GM18867 (cell line): Measurements from ENCODE around the gene DNAJC3.
"Not testable (repeated sequence)": the region's sequence is repeated elsewhere in the genome, so short reads cannot be mapped to it uniquely, and the experiment has no call there.

Experiments used
- ATAC-seq: cut with Tn5 transposase; IDR thresholded peaks from one replicate; pipeline ENCODE4 v1.9.1; 2021; ENCODE audit warnings: mild to moderate bottlenecking, moderate library complexity; ENCODE audit not compliant: unreplicated experiment

The DNAJC3 gene

DNA sequence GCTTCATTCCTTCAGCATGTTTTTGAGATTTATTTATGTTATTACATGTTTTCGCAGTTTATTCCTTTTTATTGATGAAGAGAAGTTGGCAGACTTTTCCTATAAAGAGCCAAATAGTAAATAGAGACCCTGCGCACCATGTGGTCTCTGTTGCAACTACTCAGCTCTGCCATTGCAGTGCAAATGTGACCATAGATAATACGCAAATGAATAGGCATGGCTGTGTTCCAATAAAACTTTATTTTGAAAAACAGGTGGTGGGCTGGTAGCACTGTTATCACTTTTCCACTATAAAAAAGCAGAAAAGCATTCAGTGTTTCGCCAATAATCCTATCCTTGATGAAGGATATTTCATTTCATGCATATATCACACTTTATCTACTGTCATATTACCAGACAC, 95.0 kb downstream of the DNAJC3 start:
- ATAC-seq = no peak

DNA sequence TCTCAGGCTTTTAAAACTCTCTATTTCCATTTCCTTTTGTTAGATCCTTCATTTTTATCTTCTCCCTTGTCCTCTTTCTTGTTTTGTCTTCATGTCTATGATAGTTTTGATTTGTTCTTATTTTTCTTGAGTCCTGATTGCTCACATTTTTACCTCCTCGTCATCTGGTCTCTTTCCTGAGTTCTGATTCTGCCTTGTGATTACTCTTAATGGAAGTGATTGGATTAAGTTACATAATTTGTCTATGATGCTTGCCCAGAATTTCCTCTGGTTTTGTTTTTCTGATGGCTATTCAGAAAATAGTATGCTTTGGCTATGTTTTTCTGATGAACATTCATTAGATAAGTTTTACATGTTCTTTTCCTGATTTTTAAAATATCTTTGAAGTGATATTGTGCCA, 102.6 kb downstream of the DNAJC3 start:
- no peak for ATAC-seq

DNA sequence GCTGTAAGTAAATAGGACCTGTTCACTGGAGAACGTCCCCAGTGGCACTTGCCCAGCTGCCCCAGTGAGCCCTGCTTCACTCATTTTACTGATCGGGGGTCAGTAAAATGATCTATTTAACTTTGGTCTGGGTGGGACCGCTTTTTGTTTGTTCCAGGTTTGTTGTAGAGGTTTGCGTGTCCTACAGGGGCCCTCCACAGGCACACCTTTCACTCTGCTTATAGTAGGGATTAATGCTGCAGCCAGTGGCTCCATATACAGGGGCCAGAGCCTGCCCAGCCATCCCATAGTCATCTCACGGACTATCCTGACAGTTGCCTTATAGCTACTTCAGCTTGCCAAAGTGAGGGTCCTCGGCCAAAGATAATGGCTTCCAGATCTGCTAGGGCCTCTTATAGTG, 104.1 kb downstream of the DNAJC3 start:
- ATAC-seq = no peak

DNA sequence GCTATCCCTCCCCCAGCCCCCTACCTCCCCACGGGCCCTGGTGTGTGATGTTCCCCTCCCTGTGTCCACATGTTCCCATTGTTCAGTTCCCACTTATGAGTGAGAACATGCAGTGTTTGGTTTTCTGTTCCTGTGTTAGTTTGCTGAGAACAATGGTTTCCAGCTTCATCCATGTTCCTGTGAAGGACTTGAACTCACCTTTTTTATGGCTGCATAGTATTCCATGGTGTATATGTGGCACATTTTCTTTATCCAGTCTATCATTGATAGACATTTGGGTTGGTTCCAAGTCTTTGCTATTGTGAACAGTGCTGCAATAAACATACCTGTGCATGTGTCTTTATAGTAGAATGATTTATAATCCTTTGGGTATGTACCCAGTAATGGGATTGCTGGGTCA, 105.0 kb downstream of the DNAJC3 start:
- not testable (repeated sequence) for ATAC-seq

DNA sequence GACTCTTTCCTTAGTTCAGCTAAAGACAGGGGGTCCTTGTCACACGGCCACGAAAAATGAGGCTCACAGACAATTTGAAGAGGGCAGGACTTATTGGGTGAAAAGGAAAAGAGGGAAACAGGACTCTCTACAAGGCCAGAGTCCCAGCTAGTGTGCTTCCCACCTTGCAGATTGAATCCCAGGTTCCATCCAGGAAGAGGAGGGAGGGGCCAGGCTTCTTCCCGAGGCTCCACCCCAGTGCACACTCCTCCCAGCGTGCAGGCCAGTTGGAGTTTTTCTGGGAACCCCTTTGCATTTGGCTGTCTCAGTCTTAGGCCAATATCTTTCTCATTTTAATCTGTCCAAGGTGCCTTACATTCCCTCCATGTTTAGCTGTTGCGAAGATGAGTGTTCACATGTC, 106.8 kb downstream of the DNAJC3 start:
- ATAC-seq = no peak

DNA sequence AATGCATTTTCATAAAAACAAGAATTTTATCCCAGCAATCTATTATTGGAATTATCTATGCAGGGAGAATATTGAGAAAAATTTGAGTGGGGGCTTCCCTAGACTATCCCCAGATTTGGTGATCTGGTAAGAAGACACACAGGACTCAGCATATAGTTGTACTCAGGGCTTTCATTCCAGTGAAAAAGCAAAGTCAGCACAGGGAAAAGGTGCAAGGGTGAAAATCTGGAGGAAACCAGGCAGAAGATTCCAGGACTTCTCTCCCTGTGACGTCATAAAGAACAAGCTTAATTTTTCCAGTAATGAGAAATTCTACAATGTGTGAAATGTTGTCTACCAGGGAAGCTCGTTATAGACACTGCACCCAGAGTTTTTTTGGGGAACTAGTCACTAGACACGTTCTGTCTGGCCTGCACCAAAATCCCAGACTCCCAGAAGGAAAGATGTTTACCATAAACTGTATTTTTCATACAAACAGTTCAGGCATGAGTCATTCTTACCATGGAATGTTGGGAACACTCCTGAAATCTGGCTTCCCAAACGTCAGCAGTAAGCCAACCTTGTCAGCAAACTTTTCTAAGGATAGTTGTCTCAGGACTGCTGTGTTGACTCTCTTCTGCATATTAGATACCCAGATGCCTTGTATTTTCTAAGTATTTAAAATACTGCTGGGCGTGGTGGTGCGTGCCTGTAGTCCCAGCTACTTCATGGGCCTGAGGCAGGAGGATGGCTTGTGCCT, 107.4 kb downstream of the DNAJC3 start:
- ATAC-seq = no peak

DNA sequence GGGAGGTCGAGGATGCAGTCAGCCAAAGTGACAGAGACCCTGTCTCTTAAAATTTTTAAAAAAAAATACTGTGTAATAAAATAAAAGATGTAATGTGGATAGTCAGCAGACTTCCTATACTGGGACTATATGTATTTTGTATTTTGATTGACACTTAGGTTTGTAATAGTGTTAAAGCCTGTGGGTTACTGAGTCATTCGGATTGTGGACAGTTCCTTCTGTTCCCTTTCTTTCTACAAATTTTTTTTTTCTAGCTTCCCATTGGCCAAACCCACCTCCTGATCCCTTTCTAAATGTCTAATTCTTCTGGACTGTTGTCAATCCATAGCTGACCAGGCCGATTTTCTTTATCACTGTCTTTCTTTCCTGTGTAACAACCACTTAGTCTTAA, 108.0 kb downstream of the DNAJC3 start:
- ATAC-seq = no peak

DNA sequence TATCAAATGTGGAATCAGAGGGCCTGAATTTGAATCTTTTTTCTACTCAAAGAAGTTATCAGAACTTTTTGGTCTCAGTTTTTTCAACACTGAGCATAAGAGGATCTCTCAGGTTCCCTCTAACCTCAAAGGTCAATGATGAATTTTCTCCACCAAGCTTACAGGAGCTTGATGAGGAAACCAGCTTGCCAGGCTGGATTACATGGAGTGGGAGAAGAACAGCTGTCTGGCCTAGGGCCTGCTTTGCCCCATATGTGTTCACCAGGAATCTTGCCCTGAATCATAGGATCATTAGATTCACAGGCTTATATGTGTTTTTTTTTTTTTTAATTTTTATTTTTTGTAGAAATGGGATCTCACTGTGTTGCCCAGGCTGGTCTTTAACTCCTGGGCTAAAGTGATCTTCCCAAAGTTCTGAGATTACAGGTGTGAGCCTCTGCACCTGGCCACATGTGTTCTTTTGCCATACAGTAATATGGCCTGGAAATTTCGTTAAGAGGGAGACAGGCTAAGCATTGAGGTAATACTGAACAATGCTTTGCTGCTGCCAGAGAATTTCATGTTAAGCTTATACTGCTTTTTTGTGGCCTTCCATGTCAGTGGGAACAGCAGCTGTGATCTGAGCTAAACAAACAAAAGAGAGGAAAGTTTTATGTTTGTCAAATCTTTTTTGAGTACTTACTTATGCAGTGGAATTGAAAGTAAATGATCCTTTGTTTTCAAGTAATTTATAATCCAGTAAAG, 110.6 kb downstream of the DNAJC3 start:
- ATAC-seq = no peak

DNA sequence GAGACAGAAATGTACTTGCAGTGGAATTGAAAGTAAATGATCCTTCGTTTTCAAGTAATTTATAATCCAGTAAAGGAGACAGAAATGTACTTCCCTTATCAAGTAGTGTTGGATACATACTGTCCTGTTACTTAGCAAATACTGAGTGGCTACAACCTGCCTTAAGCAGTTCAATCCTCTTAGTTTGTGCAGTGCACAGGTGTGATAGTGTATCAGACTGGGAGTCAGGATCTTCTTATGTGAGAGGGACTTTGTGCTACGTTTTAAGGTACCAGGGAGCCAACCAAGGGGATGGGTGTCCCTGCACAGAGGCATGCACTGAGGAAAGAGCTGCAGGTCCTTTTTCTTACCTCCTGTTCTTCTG, 111.1 kb downstream of the DNAJC3 start:
- ATAC-seq = no peak

DNA sequence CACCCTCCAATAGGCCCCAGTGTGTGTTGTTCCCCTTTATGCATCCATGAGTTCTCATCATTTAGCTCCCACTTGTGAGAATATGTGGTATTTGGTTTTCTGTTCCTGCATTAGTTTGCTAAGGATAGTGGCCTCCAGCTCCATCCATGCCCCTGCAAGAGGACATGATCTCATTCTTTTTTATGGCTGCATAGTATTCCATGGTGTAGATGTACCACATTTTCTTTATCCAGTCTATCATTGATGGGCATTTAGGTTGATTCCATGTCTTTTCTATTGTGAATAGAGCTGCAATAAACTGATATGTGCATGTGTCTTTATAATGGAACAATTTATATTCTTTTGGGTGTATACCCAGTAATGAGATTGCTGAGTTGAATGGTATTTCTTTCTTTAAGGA, 112.4 kb downstream of the DNAJC3 start:
- not testable (repeated sequence) for ATAC-seq

DNA sequence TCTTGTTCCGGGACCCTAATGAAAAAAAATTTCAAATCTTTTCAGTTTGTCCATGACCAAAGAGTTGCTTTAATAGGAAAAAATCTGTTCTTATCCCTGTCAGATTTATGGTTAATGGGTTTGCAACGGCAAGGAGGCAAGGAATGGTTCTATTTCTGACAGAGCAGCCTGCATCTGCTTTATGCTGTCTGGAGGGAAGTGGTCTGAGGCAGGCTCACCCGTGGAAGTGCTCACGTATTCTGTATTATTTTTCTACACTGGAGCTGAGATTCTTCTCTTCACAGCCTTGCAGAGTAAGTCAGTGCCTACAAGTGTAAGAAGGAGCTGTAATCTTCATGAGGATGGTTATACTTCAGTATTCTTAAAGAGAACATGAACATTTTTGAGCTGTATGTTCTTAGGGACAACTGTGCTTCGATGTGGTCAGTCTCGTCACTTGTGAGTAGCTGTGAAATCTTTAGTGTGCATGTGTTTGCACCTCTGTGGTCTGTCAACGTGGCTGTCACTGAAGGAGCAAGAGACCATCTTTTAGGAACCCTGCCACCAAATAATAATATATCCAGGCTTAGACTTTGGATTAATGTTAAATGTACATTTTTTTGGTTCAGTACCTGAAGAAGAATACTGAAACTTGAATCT, 114.3 kb downstream of the DNAJC3 start:
- ATAC-seq = no peak

DNA sequence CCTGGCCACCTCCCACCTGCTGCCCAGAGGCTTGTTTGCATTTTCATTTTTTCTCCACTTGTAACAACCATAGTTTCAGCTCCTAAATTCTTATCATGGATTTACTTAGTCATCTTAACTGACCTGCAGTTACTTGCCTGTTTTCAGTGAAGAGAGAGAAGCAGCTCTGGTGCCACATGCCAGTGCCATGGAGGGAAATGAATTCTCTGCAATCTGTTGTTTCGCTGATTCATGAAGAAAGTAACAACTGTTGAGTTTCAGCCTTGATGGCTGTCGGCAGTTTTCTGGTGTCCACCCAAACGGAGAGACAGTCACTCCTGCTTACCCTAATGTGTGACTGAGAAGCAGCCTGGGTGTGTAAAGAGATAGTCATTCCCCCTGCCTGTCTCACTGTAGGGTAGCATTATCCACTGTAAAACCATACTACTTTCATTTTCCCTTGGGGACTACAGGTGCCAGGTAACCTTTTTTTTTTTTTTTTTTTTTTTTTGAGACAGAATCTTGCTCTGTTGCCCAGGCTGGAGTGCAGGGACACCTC, 116.1 kb downstream of the DNAJC3 start:
- no peak for ATAC-seq

DNA sequence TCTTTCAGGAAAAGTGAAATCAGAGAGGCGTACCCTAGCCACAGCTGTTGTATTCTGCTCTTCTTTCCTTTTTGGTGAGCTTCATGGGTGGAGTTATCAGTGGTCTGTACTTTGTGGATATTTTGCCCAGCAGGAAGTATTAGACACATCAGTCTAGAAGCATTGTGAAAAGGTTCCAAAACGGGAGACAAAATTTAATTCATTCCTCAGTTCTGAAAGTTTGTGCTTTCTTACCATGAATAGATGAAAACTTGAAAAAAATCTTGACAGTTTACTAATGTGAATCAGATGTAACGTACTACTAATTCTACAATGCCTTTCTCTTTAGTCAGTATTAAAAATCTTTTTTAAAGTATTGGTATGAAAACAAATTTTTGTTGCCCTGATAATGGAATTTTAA, 116.8 kb downstream of the DNAJC3 start:
- ATAC-seq = no peak

DNA sequence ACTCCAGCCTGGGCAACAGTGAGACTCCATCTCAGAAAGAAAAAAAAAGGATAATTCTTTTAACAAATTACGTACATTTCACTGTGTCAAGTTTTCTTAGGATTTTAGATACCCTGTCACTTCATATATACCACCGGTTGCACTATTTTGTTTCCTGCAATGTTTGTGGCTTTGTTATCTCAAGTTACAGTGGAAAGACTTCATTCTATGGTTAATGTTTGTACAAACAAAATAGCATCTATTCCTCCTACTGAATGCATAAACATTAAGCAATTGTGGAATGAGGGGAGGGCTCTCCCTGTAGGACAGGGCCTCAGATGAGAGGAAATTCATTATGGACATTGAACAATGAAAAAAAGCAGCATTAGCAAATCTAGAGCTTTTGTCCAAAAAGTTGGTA, 120.1 kb downstream of the DNAJC3 start:
- no peak for ATAC-seq

DNA sequence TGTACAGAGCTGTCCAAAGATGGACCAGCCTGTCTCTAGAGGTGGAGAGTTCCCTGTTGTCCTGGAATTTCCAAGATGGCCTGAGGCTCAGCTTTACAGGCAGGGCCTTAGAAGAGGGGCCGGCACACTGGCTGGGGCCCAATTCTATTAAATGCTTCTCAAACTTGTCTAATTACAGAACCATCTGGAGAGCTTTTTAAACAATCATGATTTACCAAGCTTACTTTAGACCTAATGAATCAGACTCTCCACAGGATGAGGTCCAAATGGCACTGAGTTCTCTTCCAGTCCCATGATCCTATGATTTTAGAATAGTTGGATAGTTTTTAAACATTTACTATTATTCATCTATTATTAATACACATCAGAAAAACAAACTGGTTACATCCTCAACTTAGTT, 123.5 kb downstream of the DNAJC3 start:
- ATAC-seq = no peak

DNA sequence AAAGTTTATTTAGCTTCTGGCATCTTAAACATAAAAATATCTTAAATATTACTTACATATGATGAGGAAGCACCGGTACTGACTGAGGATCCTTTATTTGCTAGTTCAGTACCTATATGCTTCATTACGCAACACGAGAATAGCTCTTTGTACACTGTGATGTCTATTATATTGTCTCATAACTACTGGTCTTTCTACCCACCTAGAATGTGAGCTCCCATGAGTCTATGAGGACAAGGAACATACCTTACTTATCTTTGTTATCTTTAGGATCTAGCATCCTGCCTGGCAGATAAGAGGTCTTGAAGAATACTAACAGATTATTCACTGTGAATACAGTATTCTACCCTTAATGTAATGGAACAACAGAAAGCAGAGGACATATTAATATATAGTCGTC, 124.9 kb downstream of the DNAJC3 start:
- ATAC-seq = no peak

DNA sequence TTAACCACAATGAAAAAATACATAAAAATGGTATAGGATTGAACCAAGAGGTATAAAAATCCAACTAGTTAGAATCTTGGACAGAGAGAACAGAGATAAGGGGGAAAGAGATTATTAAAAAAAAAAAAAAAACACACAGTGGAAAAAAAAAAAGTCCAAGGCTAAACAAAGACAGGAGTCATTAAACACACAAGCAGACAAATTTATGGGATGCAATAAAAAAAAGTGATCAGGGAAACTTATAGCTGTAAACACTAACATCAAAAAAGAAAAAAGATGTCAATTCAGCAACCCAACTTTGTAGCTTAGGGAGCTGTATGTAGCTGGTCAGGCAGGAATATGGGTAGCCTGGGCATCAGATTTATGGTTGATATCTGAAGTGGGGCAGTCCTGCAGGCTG, 129.0 kb downstream of the DNAJC3 start:
- no peak for ATAC-seq

DNA sequence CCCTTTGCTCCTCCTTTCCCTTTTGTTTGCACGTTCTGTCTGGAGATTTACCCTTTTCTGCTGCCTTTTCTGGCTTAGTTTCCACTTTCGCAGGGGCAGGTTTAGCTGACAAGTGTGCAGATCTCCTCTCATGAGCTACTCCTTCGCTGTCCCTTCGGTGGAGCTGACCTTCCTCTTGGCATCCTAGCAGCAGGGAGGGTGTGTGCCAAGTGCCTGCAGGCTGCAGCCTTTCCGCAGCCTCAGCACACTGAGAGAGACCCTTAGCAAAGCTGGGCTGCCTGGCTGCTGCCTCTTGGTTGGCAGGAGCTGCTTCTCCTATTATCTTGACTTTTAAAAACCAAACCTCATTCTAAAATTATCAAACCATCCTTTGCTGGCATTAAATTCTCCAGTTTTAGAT, 132.5 kb downstream of the DNAJC3 start:
- no peak for ATAC-seq

DNA sequence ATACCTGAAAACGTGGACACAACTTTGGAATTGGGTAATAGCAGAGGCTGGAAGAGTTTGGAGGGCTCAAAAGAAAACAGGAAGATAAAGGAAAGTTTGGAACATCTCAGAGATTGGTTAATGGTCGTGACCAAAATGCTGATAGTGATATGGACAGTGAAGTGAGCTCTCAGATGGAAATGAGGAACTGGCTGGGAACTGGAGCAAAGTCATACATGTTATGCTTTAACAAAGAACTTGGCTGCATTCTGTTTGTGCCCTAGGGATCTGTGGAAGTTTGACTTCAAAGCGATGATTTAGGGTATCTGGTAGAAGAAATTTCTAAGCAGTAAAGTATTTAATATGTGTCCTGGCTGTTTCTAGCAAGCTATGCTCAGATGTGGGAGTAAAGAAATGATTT, 136.2 kb downstream of the DNAJC3 start:
- no peak for ATAC-seq

DNA sequence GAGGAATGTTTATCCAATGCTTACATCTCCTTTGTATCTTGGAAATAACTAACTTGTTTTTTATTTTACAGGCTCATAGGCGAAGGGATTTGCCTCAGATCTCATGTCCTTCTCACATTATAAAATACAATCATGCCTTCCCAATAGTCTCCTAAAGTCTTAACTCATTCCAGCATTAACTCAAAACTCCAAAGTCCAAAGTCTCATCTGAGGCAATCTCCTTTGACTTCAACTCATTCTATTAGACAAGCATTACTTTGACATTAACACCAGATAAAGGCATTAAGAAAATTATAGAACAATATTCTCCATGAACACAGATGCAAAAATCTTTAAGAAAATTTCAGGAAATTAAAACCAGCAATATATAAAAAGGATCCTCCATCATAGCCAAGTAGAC, 137.6 kb downstream of the DNAJC3 start:
- ATAC-seq = no peak

DNA sequence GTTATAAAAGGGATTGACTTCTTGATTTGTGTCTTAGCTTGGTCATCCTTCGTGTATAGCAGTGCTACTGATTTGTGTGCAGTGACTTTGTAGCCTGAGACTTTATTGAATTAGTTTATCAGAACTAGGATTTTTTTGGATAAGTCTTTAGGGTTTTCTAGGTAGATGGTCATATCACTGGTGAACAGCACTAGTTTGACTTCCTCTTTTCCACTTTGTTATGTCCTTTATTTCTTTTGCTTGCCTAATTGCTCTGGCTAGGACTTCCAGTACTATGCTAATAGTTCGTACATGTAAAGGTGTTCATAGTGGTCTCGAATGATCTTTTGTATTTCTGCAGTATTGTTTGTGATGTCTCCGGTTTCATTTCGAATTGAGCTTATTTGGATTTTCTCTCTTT, 145.4 kb downstream of the DNAJC3 start:
- ATAC-seq = no peak

DNA sequence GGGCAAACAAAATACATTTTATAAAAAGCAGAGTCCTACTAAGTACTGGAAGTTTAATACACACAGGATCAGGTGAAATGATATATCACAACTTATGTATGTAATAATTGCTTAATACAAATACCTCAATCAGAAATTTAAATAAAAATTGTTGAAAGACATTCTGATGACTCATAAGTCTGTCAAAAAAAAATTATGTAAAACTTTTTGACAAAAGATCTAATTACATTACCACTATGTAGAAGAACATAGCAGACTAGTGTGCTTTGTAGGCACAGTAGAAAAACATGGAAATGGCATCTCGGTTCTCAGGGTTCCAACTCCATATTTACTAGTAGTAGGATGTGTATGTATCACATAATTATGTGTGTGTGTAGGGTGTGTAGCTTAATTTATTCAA, 156.2 kb downstream of the DNAJC3 start:
- ATAC-seq = no peak
